Gastroesophageal sphincter (tissue), 4 donors: ENCODE measurements around the gene SLC17A9. TPM values are rescaled to one million over a fixed set of nuclear protein-coding genes. Genes with fewer than 3 reads are reported as not detected.
A peak's percentile ranks its signal among the peaks of the same experiment; 100 is the strongest.

Source experiments
- ATAC-seq: fragments of 150-250 bp; one replicate; pipeline ENCODE4 v1.9.1; 2016; ENCODE audit warnings: mild to moderate bottlenecking, moderate library complexity
- H3K27ac ChIP-seq, 4 donors: fragments of 200-600 bp; sonication (generic) in 3 of 4; 1 replicate in 3 of 4; 2 replicates in 1 of 4; pipeline ENCODE4 v1.5.1; 2016 to 2019
- H3K27me3 ChIP-seq: fragments of 200-600 bp; sonication (generic); one replicate; pipeline ENCODE4 v1.5.1; 2019
- H3K36me3 ChIP-seq, 2 donors: fragments of 200-600 bp; sonication (generic); one replicate each; pipeline ENCODE4 v1.5.1; 2019; ENCODE audit warnings: control low read depth in 1 of 2
- H3K4me1 ChIP-seq, 3 donors: fragments of 200-600 bp; sonication (generic); 1 replicate in 2 of 3; 2 replicates in 1 of 3; pipeline ENCODE4 v1.5.1; 2016 to 2019; ENCODE audit warnings: control low read depth in 2 of 3
- H3K4me3 ChIP-seq, 2 donors: fragments of 200-600 bp; sonication (generic); one replicate each; pipeline ENCODE4 v1.5.1; 2019; ENCODE audit warnings: mild to moderate bottlenecking in 1 of 2, moderate library complexity in 1 of 2
- H3K9me3 ChIP-seq, 3 donors: fragments of 200-600 bp; sonication (generic); one replicate each; pipeline ENCODE4 v1.5.1; 2017 to 2019; ENCODE audit warnings: control low read depth in 2 of 3
- EP300 ChIP-seq: sonication (generic); formaldehyde crosslinking; IDR thresholded peaks from one replicate; pipeline ENCODE4 v1.6.1; 2017; ENCODE audit warnings: antibody characterized with exemption, mild to moderate bottlenecking
- POLR2A ChIP-seq, 2 donors: fragments of 450-650 bp; IDR thresholded peaks; one replicate each; pipeline ENCODE4 v1.6.1; 2017; ENCODE audit warnings: antibody characterized with exemption in 2 of 2, mild to moderate bottlenecking in 2 of 2, moderate library complexity in 1 of 2
- POLR2AphosphoS5 ChIP-seq: sonication (generic); formaldehyde crosslinking; IDR thresholded peaks from one replicate; pipeline ENCODE4 v1.6.1; 2017; ENCODE audit warnings: antibody characterized with exemption
- WGBS, 2 donors: methylation state at CpG; one replicate each; pipeline ENCODE4 v1.1.5; 2018; ENCODE audit warnings: low coverage in 1 of 2; 5-methylcytosine and 5-hydroxymethylcytosine counted together
- total RNA-seq, 4 donors: library from RNA; depleted of rRNA; stranded (reverse); fragments of >200 nt; gene quantifications; one replicate each; pipeline ENCODE4 v1.1.0, GENCODE V29; 2016
- TF ChIP-seq, protein P1 (sequence below), 4 experiments: fragments of 200-600 bp in 2 of 4; fragments of 450-650 bp in 2 of 4; sonication (generic) in 1 of 4; IDR thresholded peaks; one replicate each; pipeline ENCODE4 v1.5.1; 2017 to 2019; ENCODE audit warnings: antibody characterized with exemption in 4 of 4, mild to moderate bottlenecking in 2 of 4, moderate library complexity in 2 of 4

Gene SLC17A9
- total RNA-seq, 4 donors from 2014 or later: 1.3 to 4.6 (median 2.8) TPM

DNA sequence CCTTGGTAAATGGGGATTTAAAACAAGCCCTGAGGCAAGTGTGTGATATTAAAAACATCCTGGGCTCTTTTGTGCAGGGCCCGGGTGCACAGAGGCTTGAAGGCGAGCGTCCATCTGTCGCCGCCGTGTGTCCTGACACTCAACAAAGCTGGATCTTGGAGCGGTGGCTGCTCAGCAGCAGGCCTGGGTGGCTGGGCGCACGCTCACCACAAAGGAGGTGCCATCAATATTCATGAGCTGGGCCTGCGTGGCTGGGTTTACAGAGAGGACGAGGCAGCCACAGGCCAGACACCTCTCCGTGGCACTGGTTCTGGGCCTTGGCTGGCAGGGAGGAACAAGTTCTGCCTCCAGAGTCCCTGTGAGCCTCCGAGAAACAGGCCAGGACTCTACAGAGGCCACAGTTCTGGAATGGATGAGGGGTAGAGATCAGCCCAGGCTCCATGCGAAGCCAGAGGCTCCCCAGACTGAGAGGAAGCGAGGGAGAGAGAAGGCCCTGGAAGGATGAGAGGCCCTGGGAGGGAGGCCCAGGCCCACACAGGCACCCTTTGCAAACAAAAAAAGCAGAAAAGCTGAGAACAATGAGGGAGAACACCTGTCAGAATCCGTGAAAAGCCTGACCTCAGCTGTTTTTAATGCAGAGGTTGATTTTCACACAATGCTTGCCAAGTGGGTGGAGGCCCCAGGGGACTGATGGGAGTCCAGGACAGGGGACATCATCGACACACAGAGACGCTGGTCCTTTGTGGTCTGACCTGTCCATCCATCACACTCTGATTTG, 32.3 kb downstream of the SLC17A9 start:
- no peak overlapping the region for H3K4me3 ChIP-seq
- TF ChIP-seq POLR2AphosphoS5 (no peak), EP300 (no peak), POLR2A (IDR thresholded peaks at IDR 0.05) (no peak)
- TF ChIP-seq, protein P1, sequence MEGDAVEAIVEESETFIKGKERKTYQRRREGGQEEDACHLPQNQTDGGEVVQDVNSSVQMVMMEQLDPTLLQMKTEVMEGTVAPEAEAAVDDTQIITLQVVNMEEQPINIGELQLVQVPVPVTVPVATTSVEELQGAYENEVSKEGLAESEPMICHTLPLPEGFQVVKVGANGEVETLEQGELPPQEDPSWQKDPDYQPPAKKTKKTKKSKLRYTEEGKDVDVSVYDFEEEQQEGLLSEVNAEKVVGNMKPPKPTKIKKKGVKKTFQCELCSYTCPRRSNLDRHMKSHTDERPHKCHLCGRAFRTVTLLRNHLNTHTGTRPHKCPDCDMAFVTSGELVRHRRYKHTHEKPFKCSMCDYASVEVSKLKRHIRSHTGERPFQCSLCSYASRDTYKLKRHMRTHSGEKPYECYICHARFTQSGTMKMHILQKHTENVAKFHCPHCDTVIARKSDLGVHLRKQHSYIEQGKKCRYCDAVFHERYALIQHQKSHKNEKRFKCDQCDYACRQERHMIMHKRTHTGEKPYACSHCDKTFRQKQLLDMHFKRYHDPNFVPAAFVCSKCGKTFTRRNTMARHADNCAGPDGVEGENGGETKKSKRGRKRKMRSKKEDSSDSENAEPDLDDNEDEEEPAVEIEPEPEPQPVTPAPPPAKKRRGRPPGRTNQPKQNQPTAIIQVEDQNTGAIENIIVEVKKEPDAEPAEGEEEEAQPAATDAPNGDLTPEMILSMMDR (IDR thresholded peaks at IDR 0.05): no peak
- ATAC-seq: no peak
- no peaks in the 10 kb centered on the region for H3K36me3 ChIP-seq
- no peak overlapping the region for H3K27ac ChIP-seq
- peaks cover 90% of the 10 kb centered on the region for H3K27me3 ChIP-seq
- no peaks in the 10 kb centered on the region for H3K9me3 ChIP-seq
- H3K4me1 ChIP-seq: no peaks in the 10 kb centered on the region
- 63 to 67% methylated on average over 5 to 9 of the region's 18 CpGs for WGBS, 2 donors

DNA sequence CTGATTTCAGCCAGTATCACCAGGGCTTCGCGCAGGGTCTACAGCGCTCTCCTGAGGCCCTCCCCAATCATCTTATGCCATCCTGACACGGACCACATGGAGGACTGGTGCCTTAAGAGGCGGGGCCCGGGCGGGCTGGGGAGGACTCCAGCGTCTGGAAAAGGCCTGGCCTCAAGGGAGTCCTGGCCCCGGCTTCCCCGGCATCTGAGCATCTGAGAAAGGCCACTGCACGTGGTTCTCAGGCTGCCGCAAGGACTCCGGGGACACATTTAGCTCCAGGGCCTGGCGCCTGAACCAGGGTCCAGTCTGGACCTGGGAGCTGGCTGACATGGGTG, 32.9 kb downstream of the SLC17A9 start:
- Histone ChIP-seq H3K36me3 (no peaks in the 10 kb centered on the region), H3K4me1 (no peaks in the 10 kb centered on the region), H3K27me3 (peaks cover 88% of the 10 kb centered on the region), H3K9me3 (no peaks in the 10 kb centered on the region), H3K4me3 (no peak overlapping the region), H3K27ac (no peak overlapping the region)
- no CpG with 5 or more reads among the region's 14 CpGs for WGBS, 2 donors
- TF ChIP-seq POLR2A (IDR thresholded peaks at IDR 0.05) (no peak), POLR2AphosphoS5 (no peak), EP300 (no peak)
- TF ChIP-seq, protein P1 (IDR thresholded peaks at IDR 0.05): no peak
- no peak for ATAC-seq

DNA sequence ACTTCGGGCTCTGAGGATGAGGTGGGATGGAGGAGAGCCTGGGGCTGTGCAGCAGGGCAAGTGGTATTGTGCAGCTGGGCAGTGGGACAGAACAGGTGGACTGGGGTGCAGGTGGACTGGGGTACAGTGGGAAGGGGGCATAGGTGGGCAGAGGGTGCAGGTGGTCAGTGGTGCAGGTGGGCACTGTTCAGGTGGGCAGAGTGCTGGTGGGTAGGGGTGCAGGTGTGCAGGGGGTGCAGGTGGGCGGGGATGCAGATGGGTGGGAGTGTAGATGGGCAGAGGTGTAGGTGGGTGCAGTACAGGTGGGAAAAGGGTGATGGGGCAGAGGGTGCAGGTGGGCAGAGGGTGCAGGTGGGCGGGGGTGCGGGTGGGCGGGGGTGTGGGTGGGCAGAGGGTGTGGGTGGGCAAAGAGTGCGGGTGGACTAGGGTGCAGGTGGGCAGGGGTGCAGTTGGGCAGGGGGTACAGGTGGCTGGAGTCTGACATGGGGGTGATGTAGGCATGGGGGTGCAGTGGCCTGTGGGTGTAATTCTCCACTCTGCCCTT, 33.8 kb downstream of the SLC17A9 start:
- no peak for TF ChIP-seq POLR2AphosphoS5
- no peak for TF ChIP-seq POLR2A (IDR thresholded peaks at IDR 0.05)
- TF ChIP-seq, protein P1 (IDR thresholded peaks at IDR 0.05): no peak
- TF ChIP-seq EP300: no peak
- 85 to 100% methylated on average over 3 to 6 of the region's 6 CpGs for WGBS, 2 donors
- H3K4me1 ChIP-seq: no peaks in the 10 kb centered on the region
- H3K27ac ChIP-seq: no peak overlapping the region
- ATAC-seq: no peak
- no peaks in the 10 kb centered on the region for H3K9me3 ChIP-seq
- no peaks in the 10 kb centered on the region for H3K36me3 ChIP-seq
- no peak overlapping the region for H3K4me3 ChIP-seq
- peaks cover 88% of the 10 kb centered on the region for H3K27me3 ChIP-seq

DNA sequence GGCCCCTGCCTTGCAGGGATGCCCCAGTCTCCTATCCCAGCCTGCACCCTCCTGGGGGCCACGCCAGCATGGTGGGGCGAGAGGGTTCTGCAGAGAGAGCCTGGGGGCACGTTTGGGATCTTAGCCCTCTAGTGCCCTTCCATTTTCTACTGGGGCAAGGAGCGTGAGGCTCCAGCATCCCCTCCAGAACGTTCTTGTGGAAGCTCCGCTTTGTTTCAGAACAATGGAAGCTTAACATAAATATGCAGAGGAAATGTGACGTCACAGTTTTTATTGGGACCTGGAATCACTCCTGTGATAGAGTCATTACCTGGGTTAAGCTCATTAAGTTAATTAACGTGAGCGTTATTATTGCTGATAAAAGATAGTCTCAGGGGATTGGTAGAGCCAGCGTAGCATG, 34.6 kb downstream of the SLC17A9 start:
- ATAC-seq: no peak
- Histone ChIP-seq H3K27me3 (peaks cover 88% of the 10 kb centered on the region), H3K36me3 (no peaks in the 10 kb centered on the region), H3K4me1 (no peaks in the 10 kb centered on the region), H3K9me3 (no peaks in the 10 kb centered on the region), H3K27ac (no peak overlapping the region), H3K4me3 (no peak overlapping the region)
- no peak for TF ChIP-seq POLR2A (IDR thresholded peaks at IDR 0.05)
- TF ChIP-seq, protein P1 (IDR thresholded peaks at IDR 0.05): no peak
- TF ChIP-seq EP300: no peak
- no peak for TF ChIP-seq POLR2AphosphoS5
- WGBS, 2 donors: 44% methylated on average over 9 of the region's 10 CpGs; no CpG with 5 or more reads in 1 of the 2 donors

DNA sequence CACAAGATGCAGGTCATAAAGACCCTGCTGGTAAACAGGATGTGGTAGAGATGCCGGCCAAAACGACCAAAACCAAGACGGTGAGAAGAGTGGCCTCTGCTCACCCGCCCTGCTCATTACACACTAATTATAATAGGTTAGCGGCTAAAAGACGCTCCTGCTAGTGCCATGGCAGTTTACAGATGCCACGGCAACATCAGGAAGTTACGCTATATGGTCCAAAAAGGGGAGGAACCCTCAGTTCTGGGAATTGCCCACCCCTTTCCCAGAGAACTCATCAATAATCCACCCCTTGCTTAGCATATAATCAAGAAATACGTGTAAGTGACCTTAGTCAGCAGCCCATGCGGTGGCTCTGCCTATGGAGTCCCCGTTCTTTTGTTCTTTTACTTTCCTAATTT, 36.7 kb downstream of the SLC17A9 start:
- Histone ChIP-seq H3K4me1 (no peaks in the 10 kb centered on the region), H3K4me3 (peak overlapping the region in 1 of 2 donors; percentile 6), H3K27ac (no peak overlapping the region), H3K27me3 (peaks cover 84% of the 10 kb centered on the region), H3K36me3 (no peaks in the 10 kb centered on the region), H3K9me3 (no peaks in the 10 kb centered on the region)
- no peak for ATAC-seq
- no peak for TF ChIP-seq POLR2A (IDR thresholded peaks at IDR 0.05)
- no peak for TF ChIP-seq EP300
- TF ChIP-seq, protein P1 (IDR thresholded peaks at IDR 0.05): no peak
- no peak for TF ChIP-seq POLR2AphosphoS5
- WGBS, 2 donors: 65% methylated on average over 7 to 8 of the region's 11 CpGs
